Fibroblast of lung (primary cell): ENCODE data around the gene MYO5B. TPM values are rescaled to one million over a fixed set of nuclear protein-coding genes. Genes with fewer than 3 reads are reported as not detected.
"Not testable (repeated sequence)": the region's sequence is repeated elsewhere in the genome, so short reads cannot be mapped to it uniquely, and the experiment has no call there.

Source experiments
- DNase-seq, 2 donors: peaks; one replicate each; pipeline versions ENCODE4 v3.0.0 to v3.0.0-alpha.2; 2010; ENCODE audit warnings: low read depth in 2 of 2
- H2AFZ ChIP-seq: 2 replicates; pipeline ENCODE4 v1.5.1; 2012; ENCODE audit warnings: low read length, control low read depth, inconsistent platforms
- H3K27ac ChIP-seq: 2 replicates; pipeline ENCODE4 v1.5.1; 2011; ENCODE audit warnings: low read length, control low read depth; ENCODE audit not compliant: insufficient read depth
- H3K27me3 ChIP-seq: 2 replicates; pipeline ENCODE4 v1.5.1; 2011; ENCODE audit warnings: mild to moderate bottlenecking, low read length; ENCODE audit not compliant: control insufficient read depth, insufficient read depth
- H3K36me3 ChIP-seq: 2 replicates; pipeline ENCODE4 v1.5.1; 2011; ENCODE audit warnings: low read length; ENCODE audit not compliant: control insufficient read depth, insufficient read depth
- H3K4me1 ChIP-seq: 2 replicates; pipeline ENCODE4 v1.5.1; 2011; ENCODE audit warnings: low read length; ENCODE audit not compliant: control insufficient read depth, insufficient read depth; ENCODE audit errors: extremely low read depth
- H3K4me2 ChIP-seq: 2 replicates; pipeline ENCODE4 v1.5.1; 2011; ENCODE audit warnings: low read length, control low read depth; ENCODE audit not compliant: insufficient read depth; ENCODE audit errors: extremely low read depth
- H3K4me3 ChIP-seq, 4 experiments: fragments of 200-600 bp in 1 of 4; sonication (generic) in 1 of 4; replicated peaks in 1 of 4; 2 replicates each; pipeline ENCODE4 v1.5.1; 2011 to 2016; ENCODE audit warnings: low read length in 4 of 4, low read depth in 3 of 4, mild to moderate bottlenecking in 3 of 4, control low read depth in 2 of 4, inconsistent platforms in 1 of 4, mixed read lengths in 1 of 4; ENCODE audit not compliant: insufficient read depth in 1 of 4; ENCODE audit errors: control extremely low read depth in 1 of 4
- H3K79me2 ChIP-seq: 2 replicates; pipeline ENCODE4 v1.5.1; 2012; ENCODE audit warnings: mild to moderate bottlenecking, low read length, inconsistent platforms; ENCODE audit not compliant: control insufficient read depth, insufficient read depth
- H3K9ac ChIP-seq: 2 replicates; pipeline ENCODE4 v1.5.1; 2011; ENCODE audit warnings: mild to moderate bottlenecking, low read length, control low read depth; ENCODE audit not compliant: insufficient read depth
- H3K9me3 ChIP-seq: 2 replicates; pipeline ENCODE4 v1.5.1; 2012; ENCODE audit warnings: low read depth, low read length; ENCODE audit not compliant: control insufficient read depth, insufficient read depth
- H4K20me1 ChIP-seq: 2 replicates; pipeline ENCODE4 v1.5.1; 2011; ENCODE audit warnings: low read length; ENCODE audit not compliant: control insufficient read depth, insufficient read depth; ENCODE audit errors: extremely low read depth
- EZH2 ChIP-seq: IDR thresholded peaks from 2 replicates; pipeline ENCODE4 v1.5.1; 2012; ENCODE audit warnings: low read length, control low read depth, mild to moderate bottlenecking; ENCODE audit errors: missing control alignments
- polyA plus RNA-seq, 2 donors: library from polyadenylated mRNA; depleted of rRNA in 1 of 2; stranded (reverse) in 1 of 2; unstranded in 1 of 2; fragments of >200 nt; gene quantifications; 2 replicates each; pipeline ENCODE4 v1.2.1, GENCODE V29; 2011 to 2012; ENCODE audit warnings: missing spikeins in 1 of 2
- total RNA-seq: library from RNA; depleted of rRNA; stranded (reverse); fragments of >200 nt; gene quantifications from 2 replicates; pipeline ENCODE4 v1.2.1, GENCODE V29; 2014
- TF ChIP-seq, protein P1 (sequence below), 2 donors: IDR thresholded peaks in 1 of 2; conservative IDR thresholded peaks in 1 of 2; 1 replicate in 1 of 2; 2 replicates in 1 of 2; pipeline ENCODE4 v1.5.1; 2011 to 2012; ENCODE audit warnings: low read length in 2 of 2, control low read depth in 1 of 2, inconsistent platforms in 1 of 2, low read depth in 1 of 2, mild to moderate bottlenecking in 1 of 2

The MYO5B gene
- total and polyA plus RNA-seq, 2 donors (not counting 1 experiment from before 2014, with no cell fraction given) = under 0.01 to 0.06 TPM

DNA sequence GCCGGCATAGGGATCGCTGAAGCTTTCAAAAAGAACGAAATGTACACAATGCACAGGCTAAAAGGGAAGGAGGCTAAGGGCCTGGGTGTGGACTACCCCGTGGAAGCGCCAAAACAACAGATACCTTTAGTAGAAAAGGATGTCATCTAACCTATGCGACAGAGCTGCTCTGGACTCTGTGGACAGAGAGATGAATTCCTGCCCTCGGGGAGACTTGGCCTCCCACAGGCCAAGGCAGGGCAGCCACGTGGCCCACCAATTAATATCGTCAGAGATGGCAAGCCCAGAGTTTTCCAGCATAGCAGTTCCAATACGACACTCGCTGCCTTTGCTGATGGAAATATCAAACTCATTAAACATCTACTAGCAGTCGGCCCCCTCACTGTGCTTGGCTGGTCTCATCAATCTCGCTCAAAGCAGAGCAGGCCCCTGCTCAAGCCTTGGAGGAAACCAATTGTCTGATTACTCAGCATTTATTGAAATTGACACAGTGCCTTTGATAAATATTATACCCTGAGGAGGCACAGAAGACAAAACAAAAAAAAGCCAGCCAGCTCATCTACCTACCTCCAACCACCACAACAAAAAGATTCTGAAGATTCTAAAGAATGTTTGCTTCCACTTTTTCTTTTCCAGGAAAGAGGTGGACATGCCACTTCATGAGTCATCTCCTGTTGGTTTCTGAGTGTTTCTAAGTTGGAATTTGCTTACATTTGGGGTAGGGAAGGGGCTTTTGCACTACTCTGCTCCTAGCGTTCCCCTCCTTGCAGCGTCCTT lies 302.6 kb downstream of the MYO5B start:
- no peak overlapping the region for H3K27ac ChIP-seq
- DNase-seq = peak in 1 of 2 donors; percentile 70
- no peaks in the 10 kb centered on the region for H3K79me2 ChIP-seq
- H3K4me1 ChIP-seq = no peaks in the 10 kb centered on the region
- H3K27me3 ChIP-seq = no peaks in the 10 kb centered on the region
- H4K20me1 ChIP-seq = no peaks in the 10 kb centered on the region
- H3K4me2 ChIP-seq = no peak overlapping the region
- no peak overlapping the region for H3K4me3 ChIP-seq
- no peaks in the 10 kb centered on the region for H3K9me3 ChIP-seq
- H3K9ac ChIP-seq = no peak overlapping the region
- no peak for TF ChIP-seq EZH2
- TF ChIP-seq, protein P1, sequence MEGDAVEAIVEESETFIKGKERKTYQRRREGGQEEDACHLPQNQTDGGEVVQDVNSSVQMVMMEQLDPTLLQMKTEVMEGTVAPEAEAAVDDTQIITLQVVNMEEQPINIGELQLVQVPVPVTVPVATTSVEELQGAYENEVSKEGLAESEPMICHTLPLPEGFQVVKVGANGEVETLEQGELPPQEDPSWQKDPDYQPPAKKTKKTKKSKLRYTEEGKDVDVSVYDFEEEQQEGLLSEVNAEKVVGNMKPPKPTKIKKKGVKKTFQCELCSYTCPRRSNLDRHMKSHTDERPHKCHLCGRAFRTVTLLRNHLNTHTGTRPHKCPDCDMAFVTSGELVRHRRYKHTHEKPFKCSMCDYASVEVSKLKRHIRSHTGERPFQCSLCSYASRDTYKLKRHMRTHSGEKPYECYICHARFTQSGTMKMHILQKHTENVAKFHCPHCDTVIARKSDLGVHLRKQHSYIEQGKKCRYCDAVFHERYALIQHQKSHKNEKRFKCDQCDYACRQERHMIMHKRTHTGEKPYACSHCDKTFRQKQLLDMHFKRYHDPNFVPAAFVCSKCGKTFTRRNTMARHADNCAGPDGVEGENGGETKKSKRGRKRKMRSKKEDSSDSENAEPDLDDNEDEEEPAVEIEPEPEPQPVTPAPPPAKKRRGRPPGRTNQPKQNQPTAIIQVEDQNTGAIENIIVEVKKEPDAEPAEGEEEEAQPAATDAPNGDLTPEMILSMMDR (conservative IDR thresholded peaks at IDR 0.05 in 1 of 2, IDR thresholded peaks at IDR 0.05 in 1 of 2; ENCODE audit: low read depth in 1 of 2, low read length in 2 of 2) = no peak
- H2AFZ ChIP-seq = no peak overlapping the region
- no peaks in the 10 kb centered on the region for H3K36me3 ChIP-seq

DNA sequence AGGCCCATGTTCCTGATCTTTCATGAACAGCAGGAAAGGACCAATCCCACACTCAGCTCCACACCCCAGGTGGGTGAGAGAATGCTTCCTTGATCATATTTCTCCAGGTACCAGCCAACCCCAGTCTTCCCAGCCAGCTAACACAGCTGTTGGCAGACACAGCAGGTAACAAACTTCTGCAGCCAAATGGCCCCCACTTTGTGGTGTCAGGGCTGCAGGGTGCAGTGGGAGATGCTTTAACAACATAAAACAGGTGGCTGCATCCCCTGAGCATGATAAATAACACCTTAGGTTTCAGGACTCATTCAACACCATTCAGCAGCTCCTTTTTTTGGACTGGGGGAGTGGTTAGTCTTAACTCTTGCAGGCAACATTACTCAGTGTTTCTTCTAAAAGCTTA lies 304.9 kb downstream of the MYO5B start:
- H3K9me3 ChIP-seq = no peaks in the 10 kb centered on the region
- DNase-seq = no peak

DNA sequence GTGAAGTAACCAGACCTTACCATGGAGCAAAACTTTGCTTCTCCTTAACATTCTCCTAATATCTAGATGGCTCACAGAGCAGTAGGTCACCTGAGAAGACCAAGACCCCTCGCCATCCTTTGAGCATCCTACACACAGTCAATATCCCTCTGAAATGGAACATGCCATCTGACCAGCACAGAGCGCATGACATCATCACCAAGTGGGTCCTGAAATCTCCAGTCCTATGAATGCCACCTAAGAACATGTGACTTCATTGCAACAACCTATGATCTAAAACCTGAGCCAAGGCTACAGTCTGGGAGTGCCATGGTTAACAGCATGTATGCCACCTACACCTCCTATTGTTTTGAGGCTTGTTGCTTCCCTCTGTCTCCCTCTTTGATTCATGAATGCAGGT lies 305.4 kb downstream of the MYO5B start:
- H2AFZ ChIP-seq, H3K4me2 ChIP-seq, H3K36me3 ChIP-seq, H3K27me3 ChIP-seq, H3K4me3 ChIP-seq, H3K9me3 ChIP-seq, H3K4me1 ChIP-seq, H4K20me1 ChIP-seq, H3K9ac ChIP-seq, H3K27ac ChIP-seq, DNase-seq, H3K79me2 ChIP-seq: not testable (repeated sequence)

More for the DNA sequence above, 304.9 kb downstream of the MYO5B start:
- TF ChIP-seq EZH2 = no peak
- TF ChIP-seq, protein P1 (conservative IDR thresholded peaks at IDR 0.05 in 1 of 2, IDR thresholded peaks at IDR 0.05 in 1 of 2; ENCODE audit: low read depth in 1 of 2, low read length in 2 of 2) = no peak
- Histone ChIP-seq H3K9ac (no peak overlapping the region), H3K27ac (no peak overlapping the region), H4K20me1 (no peaks in the 10 kb centered on the region), H2AFZ (no peak overlapping the region), H3K4me2 (no peak overlapping the region), H3K36me3 (no peaks in the 10 kb centered on the region), H3K4me1 (no peaks in the 10 kb centered on the region), H3K4me3 (no peak overlapping the region), H3K79me2 (no peaks in the 10 kb centered on the region), H3K27me3 (no peaks in the 10 kb centered on the region)
